ENCODE data around the gene C14orf132.

C14orf132 gene

DNA sequence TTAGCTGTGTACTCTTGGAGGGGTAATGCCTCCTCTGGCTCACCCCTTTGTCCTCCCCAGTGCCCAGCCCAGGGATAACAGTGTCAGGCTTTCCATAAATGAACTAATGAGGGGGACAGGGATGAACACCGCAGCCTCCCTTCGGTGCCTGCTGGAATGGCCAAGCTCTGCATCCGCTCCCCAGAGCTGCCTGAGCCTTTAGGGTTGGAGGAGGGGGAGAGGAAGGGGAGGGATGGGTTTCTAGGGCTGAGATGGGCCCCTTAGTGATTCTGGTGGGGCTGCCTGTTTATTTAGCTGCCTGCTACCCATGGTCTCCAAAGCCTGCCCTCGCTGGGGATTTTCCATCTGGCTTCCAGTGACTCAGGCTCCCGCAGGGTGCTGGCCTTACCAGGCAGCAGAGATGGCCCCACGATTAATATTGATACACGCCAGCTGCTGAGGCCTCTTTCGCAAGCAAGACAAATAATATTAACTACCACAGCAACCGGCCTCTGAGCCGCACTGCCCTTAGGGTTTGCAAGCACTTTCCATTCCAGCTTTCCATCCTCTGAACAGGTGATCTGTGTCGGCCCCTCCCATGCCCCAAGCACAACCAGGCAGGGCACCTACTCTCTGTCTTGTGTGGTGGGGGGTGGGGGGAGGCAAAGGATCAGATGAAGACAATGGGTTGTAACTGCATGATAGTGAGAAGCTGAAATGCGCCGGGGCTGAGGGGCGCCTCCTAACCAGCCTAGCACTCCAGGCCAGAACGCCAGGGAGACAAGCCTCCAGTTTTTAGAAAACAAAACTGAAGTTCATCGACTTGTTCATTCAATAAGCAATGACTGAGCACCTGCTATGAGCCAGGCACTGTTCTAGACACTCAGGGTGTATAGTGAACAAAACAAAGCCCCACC is 56.7 kb downstream of the C14orf132 start:
- in situ Hi-C loops (cut with MboI; ENCODE audit: low sequenced_read_pairs): loop anchor here (25.0 kb wide), 1 partner anchor 341 kb away; no protein-coding TSS in a partner anchor

DNA sequence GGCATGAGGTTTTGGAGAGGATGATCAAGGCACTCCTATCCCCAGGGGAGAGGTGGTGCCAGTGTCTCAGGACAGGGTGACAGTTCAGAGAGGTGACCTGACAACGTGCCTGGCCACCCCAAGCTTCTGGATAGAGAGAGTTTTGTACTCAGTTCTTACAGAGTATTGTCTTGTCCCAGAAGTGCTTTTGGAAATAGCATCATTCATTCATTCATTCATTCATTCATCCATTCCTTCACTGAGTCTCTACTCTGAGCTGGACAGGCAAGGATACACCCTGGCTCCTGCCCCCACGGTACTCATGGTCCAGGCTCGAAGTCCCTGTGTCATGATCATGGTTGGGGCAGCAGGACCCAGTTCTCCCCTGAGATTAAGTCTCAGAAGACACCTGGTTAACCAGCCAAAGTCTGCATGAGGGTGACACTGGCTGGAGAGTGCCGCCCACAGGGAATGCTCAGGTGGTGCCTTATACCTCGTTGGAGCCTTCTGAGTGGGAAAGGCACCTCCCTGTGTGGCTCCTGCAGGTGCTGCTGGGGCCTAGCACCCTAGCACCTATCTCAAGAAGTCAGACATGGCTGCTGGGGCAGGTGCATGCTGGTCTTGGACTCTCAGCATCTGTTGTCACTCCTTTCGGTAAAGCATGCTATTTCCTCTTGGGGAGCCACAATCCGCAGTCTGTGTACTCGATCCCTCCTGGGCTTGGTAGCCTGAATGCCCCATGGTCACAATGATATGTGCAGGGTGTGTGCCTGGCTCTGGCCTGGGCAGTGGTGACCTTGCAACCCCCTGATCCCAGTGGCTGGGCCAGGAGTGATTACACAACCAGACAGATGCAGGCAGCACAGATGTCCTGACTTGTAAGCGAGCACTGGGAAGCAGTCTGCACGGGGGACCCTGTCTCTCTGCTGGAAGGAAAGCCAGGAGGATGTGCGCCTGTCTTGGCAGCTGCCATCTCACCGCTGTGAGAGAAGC is 57.8 kb downstream of the C14orf132 start:
- in situ Hi-C loops (cut with MboI; ENCODE audit: low sequenced_read_pairs): loop anchor here (25.0 kb wide), 1 partner anchor 340 kb away; no protein-coding TSS in a partner anchor

DNA sequence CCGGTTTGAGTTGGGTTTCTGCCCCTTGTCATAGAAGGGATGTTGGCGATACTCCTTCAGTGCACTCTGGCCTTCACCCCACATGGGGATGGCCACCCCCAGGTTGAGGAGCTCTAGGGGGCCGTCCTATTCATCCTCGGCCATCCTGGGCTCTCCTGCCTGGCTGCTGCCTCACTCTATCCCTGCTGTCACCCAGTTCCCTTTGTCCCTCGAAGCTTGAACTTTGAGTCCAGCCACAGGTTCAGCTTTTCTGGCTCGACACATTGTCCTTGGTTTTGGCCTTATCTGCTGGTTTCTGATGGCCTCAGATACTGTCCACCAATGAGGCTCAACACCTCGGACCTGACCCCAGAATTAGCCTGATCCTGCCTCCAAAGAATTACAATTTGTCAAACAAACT is 58.6 kb downstream of the C14orf132 start:
- in situ Hi-C loops (cut with MboI; ENCODE audit: low sequenced_read_pairs): loop anchor here (25.0 kb wide), 1 partner anchor 340 kb away; no protein-coding TSS in a partner anchor

GRCh38 chr14:96098309-96098998 is 59.3 kb downstream of the C14orf132 start:
- in situ Hi-C loops (cut with MboI; ENCODE audit: low sequenced_read_pairs): loop anchor here (25.0 kb wide), 1 partner anchor 339 kb away; no protein-coding TSS in a partner anchor

- in situ Hi-C loops (cut with MboI; ENCODE audit: low sequenced_read_pairs): loop anchor here (25.0 kb wide), 1 partner anchor 338 kb away; no protein-coding TSS in a partner anchor
These were observed 59.8 kb downstream of the C14orf132 start for GRCh38 chr14:96098999-96099335.

GRCh38 chr14:96100161-96101064 is 61.3 kb downstream of the C14orf132 start:
- in situ Hi-C loops (cut with MboI; ENCODE audit: low sequenced_read_pairs): no loop called here

DNA sequence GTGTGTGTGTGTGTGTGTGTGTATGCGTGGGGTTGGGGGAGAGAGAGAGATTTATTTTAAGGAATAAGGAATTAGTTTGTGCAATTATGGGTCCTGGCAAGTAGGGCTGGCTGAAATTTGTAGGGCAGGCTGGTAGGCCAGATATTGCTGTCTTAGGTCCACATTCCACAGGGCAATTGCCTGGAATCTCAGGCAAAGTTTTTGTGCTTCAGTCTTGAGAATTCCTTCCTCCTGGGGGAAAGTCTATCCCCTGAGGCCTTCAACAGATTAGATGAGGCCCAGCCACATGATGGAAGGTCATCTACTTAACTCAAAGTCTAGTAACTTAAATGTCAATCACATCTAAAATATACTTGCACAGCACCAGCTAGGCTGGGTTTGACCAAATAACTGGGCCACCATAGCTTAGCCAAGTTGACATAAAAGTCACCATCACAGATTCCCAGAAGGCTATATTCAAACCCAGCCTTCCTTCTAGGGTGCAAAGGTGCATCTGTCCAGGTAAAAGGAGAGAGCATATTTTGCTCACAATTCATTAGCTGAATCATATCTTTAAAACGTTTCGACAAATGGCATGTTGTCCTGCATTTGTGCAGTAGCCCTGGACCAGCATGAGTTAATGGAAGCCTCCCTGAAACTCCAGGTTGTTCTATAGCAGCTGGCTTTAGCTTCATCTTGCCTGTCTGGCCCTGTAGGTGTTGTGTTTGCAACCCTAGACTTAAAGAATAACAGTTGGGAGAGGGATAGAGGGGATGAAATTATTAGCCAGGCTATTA is 63.1 kb downstream of the C14orf132 start:
- in situ Hi-C loops (cut with MboI; ENCODE audit: low sequenced_read_pairs): no loop called here

DNA sequence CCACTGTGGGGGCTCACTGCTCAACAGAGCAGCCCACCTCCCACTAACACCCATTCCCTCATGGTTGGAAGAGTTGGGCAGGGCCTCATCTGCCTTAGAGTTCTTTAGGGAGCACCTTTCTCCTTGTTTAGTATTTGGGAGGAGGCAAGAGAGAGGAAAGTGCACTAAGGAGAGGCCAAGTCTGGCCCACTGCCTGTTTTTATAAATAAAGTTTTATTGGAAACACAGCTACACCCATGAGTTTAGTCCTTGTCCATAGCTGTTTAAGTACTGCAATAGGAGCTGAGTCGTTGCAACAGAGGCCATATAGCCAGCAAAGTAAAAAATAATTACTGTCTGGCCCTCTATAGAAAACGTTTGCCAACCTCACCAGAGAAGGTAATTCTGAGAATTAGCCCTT is 63.9 kb downstream of the C14orf132 start:
- in situ Hi-C loops (cut with MboI; ENCODE audit: low sequenced_read_pairs): no loop called here

- in situ Hi-C loops (cut with MboI; ENCODE audit: low sequenced_read_pairs): no loop called here
These were observed 64.6 kb downstream of the C14orf132 start for GRCh38 chr14:96103560-96104460.

- in situ Hi-C loops (cut with MboI; ENCODE audit: low sequenced_read_pairs): no loop called here
These were observed 65.4 kb downstream of the C14orf132 start for GRCh38 chr14:96104469-96105057.

- in situ Hi-C loops (cut with MboI; ENCODE audit: low sequenced_read_pairs): no loop called here
These were observed 66.1 kb downstream of the C14orf132 start for GRCh38 chr14:96105089-96105925.

GRCh38 chr14:96105926-96106441 is 66.8 kb downstream of the C14orf132 start:
- in situ Hi-C loops (cut with MboI; ENCODE audit: low sequenced_read_pairs): no loop called here

DNA sequence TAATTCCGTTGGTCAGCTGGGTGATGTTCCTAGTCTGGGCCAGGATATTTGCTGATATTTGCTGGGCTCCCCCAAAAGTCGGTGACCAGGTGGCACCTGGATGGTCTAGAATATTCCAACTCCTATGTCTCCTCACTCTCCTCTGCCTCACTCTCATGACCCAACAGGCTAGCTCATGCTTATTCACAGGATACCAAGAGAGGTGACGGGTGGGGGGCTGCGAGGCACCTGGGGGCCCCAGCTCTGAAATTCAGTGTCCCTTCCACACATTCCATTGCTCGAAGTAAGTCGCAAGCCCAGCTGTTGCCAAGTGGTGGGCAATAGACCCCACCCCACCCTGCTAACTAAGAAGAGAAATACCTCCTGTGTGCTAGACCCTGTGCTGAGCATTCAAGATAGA is 67.7 kb downstream of the C14orf132 start:
- in situ Hi-C loops (cut with MboI; ENCODE audit: low sequenced_read_pairs): no loop called here

DNA sequence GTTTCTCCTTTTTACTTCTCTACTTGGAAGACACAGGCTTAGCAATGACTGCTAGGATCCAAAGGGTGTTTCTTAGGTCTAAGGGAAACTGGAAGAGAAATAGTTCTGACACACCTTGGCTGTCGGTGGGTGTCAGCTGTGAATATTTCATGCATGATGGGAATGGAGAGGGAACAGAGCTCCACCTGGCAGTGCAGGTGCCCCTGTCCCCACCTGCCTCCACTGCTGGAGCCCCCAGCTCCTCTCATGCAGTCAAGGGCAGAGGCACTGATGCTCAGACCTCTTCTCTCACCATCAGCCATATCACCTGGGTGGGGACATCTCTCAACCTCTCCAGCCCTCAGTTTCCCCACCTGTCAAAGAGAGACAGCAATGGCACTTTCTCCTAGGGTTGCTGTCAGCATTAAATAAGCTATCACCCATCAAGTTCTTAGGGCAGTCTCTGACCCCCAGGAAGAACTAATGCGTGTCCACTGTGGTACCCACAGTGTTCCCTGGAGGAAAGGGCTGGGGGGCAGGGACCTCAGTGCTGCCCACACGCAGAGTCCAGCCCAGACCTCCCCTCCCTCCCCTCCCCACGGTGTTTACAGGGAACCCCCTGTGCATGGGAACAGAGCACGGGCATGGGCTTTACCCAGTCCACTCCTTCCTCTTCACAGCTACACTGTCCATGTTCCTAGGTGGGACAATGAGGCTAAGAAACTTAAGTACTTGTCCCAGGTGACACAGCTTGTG is 69.1 kb downstream of the C14orf132 start:
- in situ Hi-C loops (cut with MboI; ENCODE audit: low sequenced_read_pairs): no loop called here

DNA sequence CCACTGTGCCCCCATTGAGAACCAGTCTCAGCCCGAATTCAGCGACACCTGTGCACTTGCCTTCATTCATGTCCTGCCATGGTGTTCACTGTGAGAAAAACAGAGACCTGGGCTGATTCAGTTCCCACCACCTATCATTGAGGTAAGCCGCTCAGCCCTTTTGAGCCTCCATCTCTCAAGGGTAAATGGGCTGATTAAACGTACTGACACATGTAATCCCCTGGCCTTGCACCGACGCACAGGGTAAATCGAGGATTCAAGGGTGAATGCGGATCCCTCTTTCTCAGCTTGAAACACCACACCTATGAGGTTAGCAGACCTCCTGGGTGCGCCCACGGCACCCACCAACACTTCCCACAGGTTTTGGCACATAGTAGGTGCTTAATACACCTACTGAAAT is 69.7 kb downstream of the C14orf132 start:
- in situ Hi-C loops (cut with MboI; ENCODE audit: low sequenced_read_pairs): no loop called here

Data from HL-60/S4 treated with retinoic acid at 250 ng/mL for 4 days and 3 days (cell line).